RKO (cell line): Measurements from ENCODE around the gene PLEKHA5.
"Not testable (repeated sequence)": the region's sequence is repeated elsewhere in the genome, so short reads cannot be mapped to it uniquely, and the experiment has no call there.

Experiments used
- DNase-seq: peaks from one replicate; pipeline ENCODE4 v3.0.0-alpha.2; 2016; ENCODE audit warnings: low spot score

The PLEKHA5 gene

DNA sequence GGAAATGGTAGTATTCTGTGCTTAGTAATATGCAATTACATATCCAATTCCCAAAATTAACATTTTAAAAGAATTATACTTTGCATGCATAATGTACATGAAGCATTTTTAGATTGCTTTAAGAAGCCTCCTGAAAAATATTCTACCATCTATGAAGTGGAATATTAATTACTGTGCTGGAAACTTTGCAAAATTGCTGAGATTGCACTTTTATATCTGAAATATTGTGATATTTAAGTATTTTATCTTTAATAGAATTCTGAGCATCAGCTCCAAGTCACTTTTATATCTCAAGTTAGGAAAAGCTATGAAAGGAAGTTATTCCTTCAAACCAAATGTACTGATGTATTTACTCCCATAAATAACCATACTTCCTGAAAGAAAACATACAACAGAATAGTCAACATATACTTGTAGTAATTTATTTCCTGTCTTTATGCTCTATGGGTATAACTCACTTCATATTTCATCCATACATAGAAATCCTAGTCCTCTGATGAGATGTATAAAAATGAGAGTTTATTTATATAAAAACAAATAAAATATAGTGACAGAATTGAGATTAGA lies 152.7 kb downstream of the PLEKHA5 start:
- DNase-seq, result no peak

DNA sequence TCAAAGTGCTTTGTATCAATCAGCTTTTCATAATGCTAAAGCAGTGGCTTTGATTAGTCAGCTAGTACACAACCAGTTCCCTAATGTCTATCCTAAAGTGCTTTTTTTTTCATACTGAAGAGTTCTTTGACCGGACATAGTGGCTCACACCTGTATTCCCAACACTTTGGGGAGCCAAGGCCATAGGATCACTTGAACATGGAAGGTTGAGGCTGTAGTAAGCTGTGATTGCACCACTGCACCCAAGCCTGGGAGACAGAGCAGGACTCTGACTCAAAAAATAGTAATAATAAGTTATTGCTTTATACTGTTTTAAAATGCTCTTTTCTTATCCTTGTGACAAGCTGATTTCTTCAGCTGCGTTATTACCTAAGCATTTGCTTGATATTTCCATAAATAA lies 155.1 kb downstream of the PLEKHA5 start:
- DNase-seq, result no peak

DNA sequence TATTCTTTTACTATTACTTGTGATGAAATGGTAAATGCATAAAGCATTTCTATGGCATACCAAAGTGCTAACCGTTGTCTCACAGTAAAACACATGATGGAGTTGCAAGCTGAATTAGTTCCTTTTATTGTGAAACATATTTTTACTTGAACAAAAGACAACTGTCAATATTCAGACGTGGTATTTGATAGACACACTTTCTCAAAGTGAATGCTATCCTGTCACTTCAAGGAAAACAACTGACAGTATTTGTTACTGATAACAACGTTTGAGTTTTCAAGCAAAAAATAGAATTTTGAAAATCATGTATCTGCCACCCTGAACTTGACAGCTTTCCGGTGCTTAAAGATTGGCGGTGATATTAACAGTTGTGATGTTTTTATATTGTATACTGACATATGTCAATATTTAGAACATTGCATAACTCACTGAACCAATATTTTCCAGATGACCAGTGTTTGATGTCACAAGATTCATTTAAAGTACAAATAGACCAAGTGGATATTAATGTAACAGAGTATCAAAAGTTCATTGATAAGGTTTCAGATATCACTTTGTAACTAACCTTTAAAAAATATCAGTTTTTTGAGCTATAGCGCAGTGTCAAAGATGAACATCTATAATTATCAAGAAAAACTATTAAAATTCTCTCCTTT lies 156.4 kb downstream of the PLEKHA5 start:
- DNase-seq, result no peak

DNA sequence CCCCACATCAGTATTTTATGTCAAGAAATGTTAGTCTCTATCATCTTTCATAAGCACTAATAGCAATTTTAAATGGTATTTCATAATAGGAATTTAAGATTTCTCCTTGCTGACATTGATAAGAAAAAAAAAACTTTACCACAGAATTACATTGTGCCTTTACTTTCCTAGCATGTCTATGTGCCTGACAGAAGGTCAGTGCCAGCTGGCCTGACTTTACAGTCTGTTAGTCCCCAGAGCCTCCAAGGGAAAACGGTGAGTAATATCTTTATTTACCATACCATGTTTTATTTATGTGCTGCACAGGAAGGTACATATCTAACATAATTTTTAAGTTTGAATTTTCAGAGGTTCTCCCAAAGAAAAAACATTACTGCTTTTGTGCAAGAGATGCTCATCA lies 157.8 kb downstream of the PLEKHA5 start:
- no peak for DNase-seq

DNA sequence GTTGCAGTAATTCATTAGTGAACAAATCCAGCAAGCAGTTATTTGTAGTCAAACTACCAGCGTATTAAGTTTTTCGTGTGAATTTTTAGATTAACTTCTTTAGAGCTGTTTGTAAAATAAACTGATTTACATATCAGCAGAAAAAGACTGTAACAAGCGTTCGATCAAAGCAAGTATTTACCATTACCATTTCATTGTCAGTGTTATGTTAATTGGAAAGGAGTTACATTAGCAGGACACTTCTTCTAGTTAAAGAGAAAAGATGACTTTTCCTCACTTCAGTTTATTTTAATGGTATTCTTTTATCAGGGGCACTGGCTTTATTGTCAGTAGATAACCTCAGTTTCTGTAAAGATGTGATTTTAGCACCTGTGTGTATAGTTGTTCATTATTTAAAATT lies 158.6 kb downstream of the PLEKHA5 start:
- no peak for DNase-seq

DNA sequence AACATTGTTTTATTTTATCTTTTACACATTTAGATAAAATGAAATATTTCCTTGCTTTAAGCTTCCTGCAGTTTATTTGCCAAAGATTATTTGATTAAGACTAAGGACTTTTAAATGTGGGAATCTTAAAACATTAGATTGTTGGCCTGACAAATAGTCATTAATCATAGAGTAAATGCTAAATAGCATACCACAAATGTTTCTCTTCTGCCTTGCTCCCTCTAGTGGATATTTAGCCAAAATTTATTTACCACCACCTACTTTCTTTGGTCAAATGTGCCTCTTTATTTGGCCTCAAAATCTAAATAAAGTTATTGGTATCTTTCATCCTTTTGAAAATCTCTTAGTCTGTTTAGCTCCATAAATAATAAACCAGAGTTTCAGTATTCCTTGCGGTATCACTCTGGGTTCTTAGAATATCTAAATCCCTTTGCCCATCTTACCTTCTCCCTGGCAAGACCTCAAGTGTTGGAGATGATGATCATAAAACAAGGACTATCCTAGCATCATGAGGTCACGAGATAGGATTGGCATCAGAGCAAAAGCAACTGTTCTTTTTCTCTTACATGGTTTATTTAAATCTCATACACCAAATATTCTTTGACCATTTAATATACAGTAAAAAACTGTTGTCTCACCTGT lies 159.2 kb downstream of the PLEKHA5 start:
- peak; percentile 63 for DNase-seq

DNA sequence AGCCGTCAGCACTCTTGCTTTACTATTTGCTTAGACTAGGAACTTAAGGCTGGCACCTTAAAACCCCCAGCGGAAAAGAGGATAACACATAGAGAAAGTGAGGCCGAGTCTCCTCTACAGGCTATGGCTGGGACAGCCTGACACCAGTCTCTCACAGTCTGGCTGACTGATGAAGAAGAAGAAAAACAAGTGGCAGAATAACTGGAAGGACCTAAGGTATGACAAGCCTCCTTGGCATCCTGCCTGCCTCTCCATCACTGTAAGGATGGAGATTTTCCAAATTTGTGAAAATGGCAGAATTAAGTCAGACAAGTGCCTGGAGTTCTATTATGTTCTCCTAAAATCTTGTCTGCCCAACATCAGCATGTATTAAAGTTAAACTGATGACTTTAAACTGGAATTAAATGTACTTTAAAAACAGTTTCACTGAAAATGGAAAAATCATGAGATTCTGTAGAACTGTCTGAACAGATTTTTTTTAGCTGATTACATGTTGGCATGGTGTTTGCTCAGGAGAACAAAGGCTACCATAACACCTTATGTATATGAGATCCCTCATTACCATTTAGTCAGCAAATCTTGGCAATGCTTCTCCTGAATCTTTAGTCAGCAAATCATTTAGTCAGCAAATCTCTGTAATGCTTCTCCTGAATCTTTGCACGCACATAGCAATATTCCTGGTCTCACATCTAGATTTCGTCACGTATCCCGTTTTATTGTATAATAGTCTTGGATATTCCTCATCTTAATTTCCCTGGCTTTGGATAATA lies 169.5 kb downstream of the PLEKHA5 start:
- DNase-seq, result no peak

DNA sequence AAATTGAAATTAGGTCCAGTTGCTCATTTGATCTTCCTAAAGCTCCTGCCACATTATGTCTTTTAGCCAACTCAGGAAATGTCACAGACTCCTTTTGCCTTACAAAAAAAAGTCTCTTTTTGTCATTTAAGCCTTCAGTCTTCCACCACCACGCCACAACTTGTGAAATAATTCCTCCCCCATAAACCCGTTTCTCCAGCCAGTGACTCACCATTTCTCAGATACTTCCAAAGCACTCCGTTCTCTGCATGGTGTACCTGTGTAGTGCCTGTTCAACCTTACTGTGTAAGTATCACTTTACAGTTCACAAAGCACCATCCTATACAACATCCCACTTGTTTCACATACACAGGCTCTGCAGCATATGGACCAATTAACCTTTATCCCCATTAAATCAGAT lies 170.2 kb downstream of the PLEKHA5 start:
- no peak for DNase-seq

DNA sequence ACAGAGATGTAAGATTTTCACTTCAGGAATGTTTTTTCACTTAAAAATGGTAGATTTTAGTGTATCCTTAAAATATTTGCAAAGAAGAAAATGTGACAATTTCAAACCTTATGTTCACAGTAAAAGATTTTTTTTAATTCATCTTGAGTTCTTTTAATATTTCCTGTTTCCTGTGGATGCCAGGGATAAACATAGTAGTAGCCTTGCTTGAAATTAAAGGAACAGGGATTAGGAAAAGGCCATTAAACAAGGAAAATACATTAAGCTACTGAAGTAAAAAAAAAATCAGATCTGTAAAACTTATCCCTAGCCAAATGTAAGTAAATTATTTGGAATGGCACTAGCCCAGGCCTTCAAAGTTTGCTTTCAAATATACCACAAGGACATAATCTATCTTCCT lies 171.7 kb downstream of the PLEKHA5 start:
- no peak for DNase-seq

DNA sequence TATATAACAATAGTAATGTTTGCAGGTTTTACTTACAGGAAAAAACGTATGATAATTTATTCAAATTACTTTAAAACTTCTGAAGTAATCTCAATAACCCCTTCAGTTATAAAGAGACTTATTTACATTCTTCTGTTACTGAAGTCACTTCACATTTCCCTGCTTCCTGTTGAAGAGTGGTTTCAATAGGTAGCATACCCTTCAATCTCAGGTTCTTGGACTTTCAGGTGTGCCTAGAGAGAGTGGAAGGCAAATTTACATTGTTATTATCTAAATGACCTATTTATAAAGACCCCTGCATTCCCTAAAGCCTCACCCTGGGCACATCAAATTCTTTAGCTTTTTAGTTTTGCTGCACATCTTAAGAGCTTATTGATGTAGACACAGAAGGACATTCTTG lies 172.2 kb downstream of the PLEKHA5 start:
- no peak for DNase-seq

DNA sequence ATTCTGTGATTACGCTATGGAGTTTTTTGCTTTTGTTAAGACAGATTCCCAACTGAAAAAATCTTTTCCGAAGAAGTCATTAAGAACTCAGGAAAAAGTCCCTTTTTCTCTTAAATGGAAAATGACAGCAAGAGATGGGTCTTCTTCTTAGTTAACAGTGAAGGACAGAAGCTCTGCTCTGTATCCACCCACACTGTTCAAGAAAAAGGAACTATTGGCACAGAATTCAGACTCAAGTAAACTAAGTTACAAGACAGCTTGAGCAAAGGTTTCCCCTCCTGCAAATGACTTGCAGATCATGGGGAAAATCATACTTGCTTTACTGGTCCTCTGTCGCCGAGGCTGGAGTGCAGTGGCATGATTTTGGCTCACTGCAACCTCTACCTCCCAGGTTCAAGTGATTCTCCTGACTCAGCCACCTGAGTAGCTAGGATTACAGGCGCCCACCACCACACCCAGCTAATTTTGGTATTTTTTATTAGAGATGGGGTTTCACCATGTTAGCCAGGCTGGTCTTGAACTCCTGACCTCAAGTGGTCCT lies 172.6 kb downstream of the PLEKHA5 start:
- DNase-seq, result no peak

DNA sequence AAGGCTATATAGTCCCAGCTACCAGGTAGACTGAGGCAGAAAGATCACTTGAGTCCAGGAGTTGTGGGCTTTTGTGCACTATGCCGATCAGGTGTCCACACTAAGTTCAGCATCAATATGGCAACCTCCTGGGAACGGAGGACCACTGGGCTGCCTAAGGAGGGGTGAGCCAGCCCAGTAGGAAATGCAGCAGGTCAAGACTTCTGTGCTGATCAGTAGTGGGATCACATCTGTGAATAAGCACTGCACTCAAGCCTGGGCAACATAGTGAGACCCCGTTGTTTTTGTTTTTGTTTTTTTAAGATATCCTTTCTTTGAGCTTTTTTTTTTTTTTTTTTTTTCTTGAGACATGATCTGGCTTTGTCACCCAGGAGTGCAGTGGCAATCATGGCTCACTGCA lies 174.0 kb downstream of the PLEKHA5 start:
- no peak for DNase-seq

DNA sequence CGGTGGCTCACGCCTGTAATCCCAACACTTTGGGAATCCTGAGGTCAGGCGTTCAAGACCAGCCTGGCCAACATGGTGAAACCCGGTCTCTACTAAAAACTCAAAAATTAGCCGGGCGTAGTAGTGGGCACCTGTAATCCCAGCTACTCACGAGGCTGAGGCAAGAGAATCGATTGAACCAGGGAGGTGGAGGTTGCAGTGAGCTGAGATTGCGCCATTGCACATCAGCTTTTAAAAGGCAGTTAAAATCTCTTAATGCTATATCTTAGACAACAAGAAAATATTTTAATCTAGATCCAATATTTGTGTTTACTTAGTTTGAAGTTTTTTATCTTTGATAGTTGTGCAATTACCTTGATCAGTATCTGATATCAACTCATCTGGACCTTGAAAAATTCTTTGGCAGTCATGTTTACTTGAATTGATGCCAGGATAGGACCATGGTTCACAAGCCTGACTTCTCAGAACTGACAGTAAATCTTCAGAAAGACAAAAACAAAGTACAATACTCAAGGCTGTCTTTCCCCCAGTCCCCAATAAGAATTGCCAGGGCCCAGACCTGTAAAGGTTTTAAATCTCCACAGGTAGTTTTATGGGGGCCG lies 174.7 kb downstream of the PLEKHA5 start:
- no peak for DNase-seq

DNA sequence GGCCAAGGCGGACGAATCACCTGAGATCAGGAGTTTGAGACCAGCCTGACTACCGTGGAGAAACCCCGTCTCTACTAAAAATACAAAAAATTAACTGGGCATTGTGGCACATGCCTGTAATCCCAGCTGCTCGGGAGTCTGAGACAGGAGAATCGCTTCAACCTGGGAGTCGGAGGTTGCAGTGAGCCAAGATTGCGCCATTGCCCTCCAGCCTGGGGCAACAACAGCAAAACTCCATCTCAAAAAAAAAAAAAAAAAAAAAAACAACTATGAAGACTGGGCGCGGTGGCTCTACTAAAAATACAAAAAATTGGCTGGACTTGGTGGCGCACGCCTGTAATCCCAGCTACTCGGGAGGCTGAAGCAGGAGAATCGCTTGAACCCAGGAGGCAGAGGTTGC lies 176.1 kb downstream of the PLEKHA5 start:
- DNase-seq, result not testable (repeated sequence)

DNA sequence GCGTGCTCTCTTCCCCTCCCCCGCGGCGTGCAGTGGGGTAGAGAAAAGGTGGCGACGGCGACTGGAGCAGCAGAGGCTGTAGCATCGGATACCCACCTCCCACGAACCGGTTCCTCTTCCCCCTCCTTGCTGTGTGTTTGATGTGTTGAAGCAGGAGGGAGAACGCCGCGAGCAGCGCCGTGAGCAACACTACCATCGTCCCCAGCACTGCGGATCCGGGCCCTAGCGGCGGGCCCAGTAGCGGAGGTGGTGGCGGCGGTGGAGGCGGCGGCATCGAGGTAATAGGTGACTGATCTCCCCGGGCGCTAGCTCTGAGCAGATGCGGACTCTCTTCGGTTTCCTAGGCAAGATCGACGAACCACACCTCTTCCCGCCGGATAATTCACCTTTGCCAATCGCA lies 176.8 kb downstream of the PLEKHA5 start:
- no peak for DNase-seq

DNA sequence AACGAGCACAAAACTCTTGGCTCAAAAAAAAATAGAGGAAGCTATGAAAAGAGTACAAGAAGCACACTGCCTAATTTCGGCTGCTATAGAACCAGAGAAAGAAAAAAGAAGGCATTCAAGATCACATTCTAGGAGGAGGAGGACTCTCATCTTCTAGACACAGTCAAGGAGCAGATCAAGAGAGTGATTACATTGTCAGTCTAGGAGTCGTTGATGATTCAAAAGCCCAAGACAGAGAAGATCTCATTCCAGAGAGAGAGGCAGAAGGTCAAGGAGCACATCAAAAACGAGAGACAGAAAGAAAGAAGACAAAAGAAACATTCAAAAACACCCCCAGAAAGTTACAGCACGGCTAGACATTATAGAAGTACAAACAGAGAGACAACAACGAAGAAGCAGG lies 177.9 kb downstream of the PLEKHA5 start:
- no peak for DNase-seq

DNA sequence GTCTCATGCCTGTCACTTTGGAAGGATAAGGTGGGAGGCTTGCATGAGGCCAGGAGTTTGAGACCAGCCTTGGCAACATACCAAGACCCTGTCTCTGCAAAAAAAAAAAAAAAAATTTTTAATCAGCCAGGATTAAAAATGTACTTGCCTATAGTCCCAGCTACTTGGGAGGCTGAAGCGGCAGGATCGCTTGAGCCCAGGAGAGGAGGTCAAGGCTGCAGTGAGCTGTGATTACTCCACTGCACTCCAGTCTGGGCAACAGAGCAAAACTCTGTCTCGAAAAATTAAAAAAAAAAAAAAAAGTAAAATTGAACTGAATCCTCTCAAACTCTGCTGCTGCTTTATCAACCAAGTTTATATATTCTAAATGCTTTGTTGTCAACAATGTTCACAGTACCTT lies 181.6 kb downstream of the PLEKHA5 start:
- DNase-seq, result no peak

DNA sequence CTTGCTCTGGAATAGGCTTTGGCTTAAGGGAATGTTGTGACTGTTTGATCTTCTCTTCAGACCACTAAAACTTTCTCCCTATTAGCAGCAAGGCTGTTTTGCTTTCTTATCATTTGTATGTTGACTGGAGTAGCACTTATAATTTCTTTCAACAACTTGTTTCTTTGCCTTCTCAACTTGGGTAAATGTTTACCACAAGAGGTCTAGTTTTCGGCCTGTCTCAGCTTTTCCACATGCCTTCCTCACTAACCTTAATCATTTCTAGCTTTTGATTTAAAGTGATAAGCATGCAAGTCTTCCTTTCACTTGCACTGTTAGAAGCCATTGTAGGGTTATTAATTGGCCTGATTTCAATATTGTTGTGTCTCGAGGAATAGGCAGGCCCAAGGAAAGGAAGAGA lies 183.1 kb downstream of the PLEKHA5 start:
- DNase-seq, result no peak

DNA sequence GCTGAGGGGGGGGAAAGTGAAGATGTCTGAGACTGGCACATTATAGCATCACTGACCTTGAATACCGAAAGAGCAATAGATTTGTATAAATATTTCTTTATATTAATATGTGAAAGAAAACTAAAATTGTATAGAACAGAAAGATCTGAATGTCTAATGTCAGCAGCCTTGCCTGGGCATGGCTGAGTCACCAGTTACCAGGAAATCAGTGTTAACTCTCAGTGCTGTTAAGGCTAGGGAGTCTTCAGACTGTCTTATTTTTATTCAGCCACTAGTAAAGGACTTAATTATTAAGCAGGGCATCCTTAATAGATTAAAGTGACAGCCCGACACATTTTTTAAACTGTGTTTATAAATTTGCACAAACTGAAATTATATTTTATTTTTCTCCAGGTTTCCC lies 186.9 kb downstream of the PLEKHA5 start:
- DNase-seq, result peak; percentile 15

DNA sequence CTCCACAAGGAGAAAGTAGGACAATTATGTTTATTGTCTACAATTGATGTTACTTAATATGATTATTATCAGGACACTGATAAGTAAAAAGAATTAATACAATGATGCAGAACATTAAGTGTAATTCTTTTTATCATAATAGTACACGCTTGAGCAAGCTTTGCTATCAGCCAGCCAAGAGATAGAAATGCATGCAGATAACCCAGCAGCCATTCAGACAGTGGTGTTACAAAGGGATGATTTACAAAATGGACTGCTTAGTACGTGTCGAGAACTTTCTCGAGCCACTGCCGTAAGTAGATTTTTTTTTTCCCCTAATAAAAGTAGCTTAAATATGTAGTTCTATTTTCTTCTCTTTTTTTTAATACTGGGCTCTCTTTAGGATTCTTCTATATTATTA lies 192.8 kb downstream of the PLEKHA5 start:
- DNase-seq, result no peak

DNA sequence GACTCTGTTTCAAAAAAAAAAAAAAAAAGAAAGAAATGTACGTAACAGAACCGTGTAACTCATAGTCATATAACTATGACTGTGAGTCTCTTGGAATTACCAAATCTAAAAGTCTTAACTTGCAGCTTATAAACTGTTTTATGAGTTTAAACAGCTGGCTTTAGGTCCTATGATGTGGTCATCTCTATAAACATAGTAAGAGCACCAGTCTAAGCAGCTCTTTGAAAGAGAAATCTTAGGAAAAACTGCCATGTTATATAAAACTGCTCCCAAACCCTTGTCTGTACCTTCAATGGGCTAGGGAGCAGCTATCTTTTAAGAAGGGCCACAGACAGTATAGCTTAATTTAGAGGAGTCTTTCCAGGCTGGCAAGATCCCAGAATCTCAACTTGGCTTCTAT lies 194.3 kb downstream of the PLEKHA5 start:
- no peak for DNase-seq

DNA sequence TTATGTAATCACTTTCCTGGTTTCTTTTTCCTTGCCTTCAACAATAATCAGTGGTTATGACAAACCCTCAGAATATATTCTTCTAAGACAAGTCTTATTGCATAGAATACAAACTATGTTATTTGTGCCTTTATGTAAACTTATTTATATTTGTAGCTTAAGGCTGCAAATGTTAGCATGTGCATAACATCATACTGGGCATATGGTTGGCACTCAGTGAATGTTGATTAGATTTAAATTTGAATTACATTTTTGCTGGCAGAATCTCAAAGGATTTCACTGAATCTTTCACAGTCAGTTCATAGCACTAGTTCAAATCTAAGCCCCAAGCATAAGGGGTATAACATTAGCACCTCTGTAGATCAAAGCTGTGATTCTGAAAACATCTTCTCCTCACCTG lies 196.6 kb downstream of the PLEKHA5 start:
- DNase-seq, result no peak
